ENCODE data around the gene ZSCAN23. TPM values are rescaled to one million over a fixed set of nuclear protein-coding genes. Genes with fewer than 3 reads are reported as not detected.

The ZSCAN23 gene
- total and polyA plus RNA-seq, 9 of the 15 experiments (the other 6 are each of a cell fraction or from before 2014, with no cell fraction given), result 0.05 to 0.29 (median 0.21) TPM; not detected in 1

- TF ChIP-seq NFE2 (IDR thresholded peaks at IDR 0.05; ENCODE audit: low read depth) (peak; percentile 88), NFYB (IDR thresholded peaks at IDR 0.05; ENCODE audit: extremely low read depth, insufficient read length) (no peak), ZNF57 (CRISPR knock-in tag; IDR thresholded peaks at IDR 0.05) (no peak), ZNF175 (CRISPR knock-in tag; IDR thresholded peaks at IDR 0.05; ENCODE audit: low read depth) (no peak), CEBPB (tag; IDR thresholded peaks at IDR 0.05) (peak; percentile 45; the same call in 1 of the 2 replicates), EP300 (IDR thresholded peaks at IDR 0.05; ENCODE audit: low read length) (no peak), C11orf30 (IDR thresholded peaks at IDR 0.05; ENCODE audit: low read depth) (peak; percentile 84), HMBOX1 (IDR thresholded peaks at IDR 0.05) (no peak), MAFG (tag; conservative IDR thresholded peaks at IDR 0.05) (peak; percentile 81), RBFOX2 (IDR thresholded peaks at IDR 0.05; ENCODE audit: low read depth, low read length) (no peak), MLX (CRISPR knock-in tag; conservative IDR thresholded peaks at IDR 0.05) (no peak), TAL1 (IDR thresholded peaks at IDR 0.05) (no peak), MAFK (IDR thresholded peaks at IDR 0.05; ENCODE audit: low read length) (peak; percentile 53), SMARCE1 (IDR thresholded peaks at IDR 0.05) (peak; percentile 67; the same call in 1 of the 2 replicates), ZBTB49 (CRISPR knock-in tag; IDR thresholded peaks at IDR 0.05; ENCODE audit: borderline replicate concordance) (no peak), SRSF9 (IDR thresholded peaks at IDR 0.05; ENCODE audit: borderline replicate concordance, low read depth, low read length) (no peak), CBFA2T3 (IDR thresholded peaks at IDR 0.05) (0 out of 2 replicates have a peak, but pooled peaks have one; percentile 14)
- TF ChIP-seq, protein P1, sequence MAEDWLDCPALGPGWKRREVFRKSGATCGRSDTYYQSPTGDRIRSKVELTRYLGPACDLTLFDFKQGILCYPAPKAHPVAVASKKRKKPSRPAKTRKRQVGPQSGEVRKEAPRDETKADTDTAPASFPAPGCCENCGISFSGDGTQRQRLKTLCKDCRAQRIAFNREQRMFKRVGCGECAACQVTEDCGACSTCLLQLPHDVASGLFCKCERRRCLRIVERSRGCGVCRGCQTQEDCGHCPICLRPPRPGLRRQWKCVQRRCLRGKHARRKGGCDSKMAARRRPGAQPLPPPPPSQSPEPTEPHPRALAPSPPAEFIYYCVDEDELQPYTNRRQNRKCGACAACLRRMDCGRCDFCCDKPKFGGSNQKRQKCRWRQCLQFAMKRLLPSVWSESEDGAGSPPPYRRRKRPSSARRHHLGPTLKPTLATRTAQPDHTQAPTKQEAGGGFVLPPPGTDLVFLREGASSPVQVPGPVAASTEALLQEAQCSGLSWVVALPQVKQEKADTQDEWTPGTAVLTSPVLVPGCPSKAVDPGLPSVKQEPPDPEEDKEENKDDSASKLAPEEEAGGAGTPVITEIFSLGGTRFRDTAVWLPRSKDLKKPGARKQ (CRISPR knock-in tag; IDR thresholded peaks at IDR 0.05), result no peak
- TF ChIP-seq, protein P2, sequence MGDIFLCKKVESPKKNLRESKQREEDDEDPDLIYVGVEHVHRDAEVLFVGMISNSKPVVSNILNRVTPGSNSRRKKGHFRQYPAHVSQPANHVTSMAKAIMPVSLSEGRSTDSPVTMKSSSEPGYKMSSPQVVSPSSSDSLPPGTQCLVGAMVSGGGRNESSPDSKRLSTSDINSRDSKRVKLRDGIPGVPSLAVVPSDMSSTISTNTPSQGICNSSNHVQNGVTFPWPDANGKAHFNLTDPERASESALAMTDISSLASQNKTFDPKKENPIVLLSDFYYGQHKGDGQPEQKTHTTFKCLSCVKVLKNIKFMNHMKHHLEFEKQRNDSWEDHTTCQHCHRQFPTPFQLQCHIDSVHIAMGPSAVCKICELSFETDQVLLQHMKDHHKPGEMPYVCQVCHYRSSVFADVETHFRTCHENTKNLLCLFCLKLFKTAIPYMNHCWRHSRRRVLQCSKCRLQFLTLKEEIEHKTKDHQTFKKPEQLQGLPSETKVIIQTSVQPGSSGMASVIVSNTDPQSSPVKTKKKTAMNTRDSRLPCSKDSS (IDR thresholded peaks at IDR 0.05; ENCODE audit: low read depth, partially characterized antibody), result no peak
- TF ChIP-seq, protein P3, sequence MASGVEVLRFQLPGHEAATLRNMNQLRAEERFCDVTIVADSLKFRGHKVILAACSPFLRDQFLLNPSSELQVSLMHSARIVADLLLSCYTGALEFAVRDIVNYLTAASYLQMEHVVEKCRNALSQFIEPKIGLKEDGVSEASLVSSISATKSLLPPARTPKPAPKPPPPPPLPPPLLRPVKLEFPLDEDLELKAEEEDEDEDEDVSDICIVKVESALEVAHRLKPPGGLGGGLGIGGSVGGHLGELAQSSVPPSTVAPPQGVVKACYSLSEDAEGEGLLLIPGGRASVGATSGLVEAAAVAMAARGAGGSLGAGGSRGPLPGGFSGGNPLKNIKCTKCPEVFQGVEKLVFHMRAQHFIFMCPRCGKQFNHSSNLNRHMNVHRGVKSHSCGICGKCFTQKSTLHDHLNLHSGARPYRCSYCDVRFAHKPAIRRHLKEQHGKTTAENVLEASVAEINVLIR (CRISPR knock-in tag; IDR thresholded peaks at IDR 0.05), result no peak
Observed at GRCh38 chr6:28424163-28424562, 19.1 kb downstream of the ZSCAN23 start (continued).
